Activated T-cell treated with anti-CD3 and anti-CD28 coated beads for 4 hours (primary cell): ENCODE results near the gene RAB38.

Experiments
- DNase-seq: peaks from one replicate; pipeline ENCODE4 v3.0.0-alpha.2; 2020

Gene RAB38

GRCh38 chr11:88169471-88169870 lies 5.8 kb downstream of the RAB38 start:
- no peak for DNase-seq

GRCh38 chr11:88167853-88168252 lies 7.4 kb downstream of the RAB38 start:
- DNase-seq: no peak

DNA sequence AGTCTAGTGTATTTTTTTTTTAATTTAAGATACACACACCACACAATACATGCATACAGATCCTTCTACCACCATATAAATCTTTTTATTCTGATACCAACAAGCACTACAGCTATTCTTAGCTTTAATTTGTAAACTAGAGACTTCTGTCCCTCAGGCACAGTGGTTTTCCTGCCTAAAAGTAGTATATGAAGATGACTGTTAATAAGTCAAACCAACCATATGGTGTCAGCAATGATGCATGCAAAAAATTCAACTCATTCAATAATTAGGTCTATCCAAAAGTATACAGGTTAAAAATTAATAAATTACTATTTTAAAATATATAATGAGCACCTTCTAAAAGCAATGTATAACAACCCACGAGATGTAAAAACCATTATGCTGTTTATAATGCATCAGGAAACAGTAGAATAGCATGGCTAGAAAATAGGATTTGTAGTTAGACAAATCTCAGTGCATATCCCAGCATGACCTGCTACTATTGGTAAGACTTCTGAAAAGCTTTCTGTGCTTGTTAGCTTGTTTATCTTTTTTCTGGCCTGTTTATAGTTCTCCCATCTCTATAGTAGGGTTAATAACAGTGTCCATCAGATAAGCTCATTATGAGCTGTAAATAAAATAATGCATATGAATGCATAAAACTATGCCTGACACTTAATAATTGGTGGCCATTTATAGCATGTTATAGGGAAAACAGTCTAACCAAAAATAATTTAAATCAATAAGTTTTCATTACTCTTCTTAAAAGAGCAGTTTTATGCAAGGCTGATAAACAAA lies 10.2 kb downstream of the RAB38 start:
- DNase-seq: no peak

GRCh38 chr11:88164320-88164719 lies 10.9 kb downstream of the RAB38 start:
- DNase-seq: no peak

DNA sequence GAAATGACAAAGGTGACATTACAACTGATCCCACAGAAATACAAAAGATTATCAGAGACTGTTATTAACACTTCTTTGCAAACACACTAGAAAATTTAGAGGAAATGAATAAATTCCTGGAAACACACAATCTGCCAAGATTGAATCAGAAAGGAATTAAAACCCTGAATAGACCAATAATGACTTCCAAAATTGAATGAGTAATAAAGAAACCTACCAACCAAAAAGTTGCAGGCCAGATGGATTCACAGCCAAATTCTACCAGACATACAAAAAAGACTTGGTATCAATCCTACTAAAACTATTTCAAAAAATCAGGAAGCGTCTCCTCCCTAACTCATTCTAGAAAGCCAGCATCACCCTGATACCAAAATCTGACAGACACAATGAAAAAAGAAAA lies 17.2 kb downstream of the RAB38 start:
- DNase-seq: no peak

DNA sequence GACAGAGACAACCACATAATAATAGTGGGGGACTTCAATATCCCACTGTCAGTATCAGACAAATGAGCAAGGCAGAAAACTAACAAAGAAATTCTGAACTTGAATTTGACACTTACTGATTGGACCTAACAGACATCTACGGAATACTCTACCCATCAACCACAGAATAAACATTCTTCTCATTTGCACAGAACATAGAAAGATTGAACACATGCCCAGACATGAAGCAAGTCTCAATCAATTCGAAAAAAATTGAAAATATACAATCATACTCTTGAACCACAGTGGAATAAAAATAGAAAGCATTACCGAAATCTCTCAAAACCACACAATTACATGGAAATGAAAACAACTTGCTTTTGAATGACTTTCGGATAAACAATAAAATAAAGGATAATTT lies 17.9 kb downstream of the RAB38 start:
- no peak for DNase-seq

- DNase-seq: no peak
Measured at GRCh38 chr11:88152381-88152780, 22.9 kb downstream of the RAB38 start.

- no peak for DNase-seq
Measured at GRCh38 chr11:88151709-88152265, 23.5 kb downstream of the RAB38 start.

DNA sequence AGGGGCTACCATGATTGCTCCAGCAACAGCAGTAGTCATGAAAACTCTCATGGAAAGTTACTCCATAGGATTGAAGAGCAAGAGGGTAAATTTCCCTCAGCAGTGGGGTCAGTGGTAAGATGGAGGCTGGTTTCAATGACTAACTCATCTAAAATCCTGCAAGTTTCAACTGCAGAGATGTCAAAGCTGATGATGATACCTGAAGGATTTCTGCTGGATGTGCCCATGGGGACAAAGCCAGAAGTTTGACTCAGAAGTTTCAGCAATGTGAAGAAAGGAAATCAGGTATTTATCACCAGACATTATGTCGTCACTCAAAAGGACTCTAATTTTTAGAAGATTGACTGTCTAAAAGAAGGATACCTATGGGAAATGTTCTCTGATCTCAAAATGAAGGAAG lies 29.1 kb downstream of the RAB38 start:
- no peak for DNase-seq

DNA sequence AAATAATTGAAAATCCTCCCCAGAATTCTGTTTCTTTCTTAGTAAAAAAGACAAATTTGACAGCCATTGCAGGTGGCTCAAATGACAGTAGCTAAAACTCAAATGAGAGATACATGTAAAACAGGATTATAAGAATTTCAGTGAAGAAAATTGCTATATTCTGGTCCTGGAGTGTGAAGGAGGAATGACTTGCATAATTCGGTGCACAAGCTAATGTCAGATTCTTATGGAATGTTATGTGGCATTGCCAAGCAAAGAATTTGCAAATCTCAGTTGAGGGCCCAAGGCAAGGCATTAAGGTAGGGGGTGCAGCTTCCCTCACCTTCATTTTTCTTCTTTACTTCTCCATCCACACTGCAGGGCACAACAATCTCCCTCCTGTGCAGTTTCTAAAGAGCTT lies 35.4 kb downstream of the RAB38 start:
- DNase-seq: no peak

DNA sequence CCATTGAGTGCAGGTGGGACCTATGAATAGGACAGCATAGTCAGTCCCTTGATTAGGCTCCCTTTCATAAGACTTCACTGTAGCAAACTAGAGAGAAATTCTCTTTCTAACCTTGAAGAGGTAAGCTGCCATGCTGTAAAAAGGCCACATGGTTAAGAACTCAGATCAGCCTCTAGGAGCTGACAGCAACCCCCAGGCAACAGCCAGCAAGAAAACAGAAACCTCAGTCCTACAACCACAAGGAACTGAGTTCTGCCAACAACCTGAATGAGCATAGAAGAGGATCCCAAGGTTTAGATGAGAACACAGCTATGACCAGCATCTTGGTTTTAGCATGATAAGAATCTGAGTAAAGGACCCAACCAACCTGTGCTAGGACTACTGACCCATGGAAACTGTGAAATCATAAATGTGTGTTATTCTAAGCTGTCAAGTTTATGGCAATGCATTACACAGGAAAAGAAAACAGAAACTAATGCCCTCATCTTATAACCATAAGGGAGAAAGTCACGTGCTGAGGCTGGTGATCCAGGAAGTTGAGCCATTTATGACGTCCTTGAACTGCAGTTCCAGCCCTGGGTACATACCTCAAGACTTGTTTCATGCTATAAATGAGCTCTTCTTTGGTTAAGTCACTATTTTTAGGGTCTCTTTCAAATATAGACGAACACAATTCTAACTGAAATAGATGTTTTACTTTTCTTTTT lies 43.3 kb downstream of the RAB38 start:
- no peak for DNase-seq

DNA sequence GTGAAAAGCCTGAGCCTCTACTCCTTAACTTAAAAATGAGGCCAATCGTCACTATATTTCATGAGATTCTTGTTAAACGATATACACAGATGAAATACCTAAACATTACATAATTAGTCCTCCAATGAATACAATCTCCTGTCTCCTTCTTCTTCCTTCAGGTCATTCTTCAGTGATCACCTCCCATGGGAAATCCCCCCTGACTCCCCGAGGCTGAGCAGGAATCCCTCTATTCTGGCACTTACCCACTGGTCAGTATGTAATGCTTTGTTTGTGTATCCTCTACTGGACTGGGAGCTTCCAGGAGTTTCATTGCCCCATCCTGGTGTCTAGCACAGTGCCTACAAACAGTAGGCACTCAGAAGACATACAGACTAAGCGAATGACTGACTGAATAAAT lies 52.3 kb downstream of the RAB38 start:
- no peak for DNase-seq

GRCh38 chr11:88119561-88119960 lies 55.7 kb downstream of the RAB38 start:
- DNase-seq: no peak

- DNase-seq: no peak
Measured at GRCh38 chr11:88117281-88117858, 57.9 kb downstream of the RAB38 start.

- DNase-seq: no peak
Measured at GRCh38 chr11:88115828-88116755, 59.2 kb downstream of the RAB38 start.

GRCh38 chr11:88114486-88115045 lies 60.7 kb downstream of the RAB38 start:
- no peak for DNase-seq

DNA sequence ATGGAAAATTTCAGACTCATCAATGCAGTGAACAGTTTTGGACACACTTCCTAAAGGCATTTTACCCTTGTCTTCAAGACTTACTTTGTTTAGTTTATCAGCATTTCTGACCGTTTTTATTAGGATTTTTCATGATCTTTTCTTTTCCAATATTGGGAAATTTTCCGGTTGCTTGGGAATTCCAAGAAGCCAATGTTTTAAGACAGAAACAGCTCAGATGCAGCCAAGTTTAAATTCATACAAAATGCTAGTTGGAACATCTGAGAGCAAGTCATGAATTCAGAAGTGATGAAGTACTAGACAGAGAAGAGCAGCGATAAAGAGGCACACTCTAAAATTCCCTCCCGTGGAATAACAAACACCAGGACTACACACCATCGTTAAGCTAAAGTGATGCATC lies 68.6 kb downstream of the RAB38 start:
- DNase-seq: no peak

GRCh38 chr11:88105951-88106350 lies 69.3 kb downstream of the RAB38 start:
- no peak for DNase-seq

- DNase-seq: no peak
Measured at GRCh38 chr11:88105526-88105925, 69.7 kb downstream of the RAB38 start.

- no peak for DNase-seq
Measured at GRCh38 chr11:88104408-88104807, 70.8 kb downstream of the RAB38 start.

DNA sequence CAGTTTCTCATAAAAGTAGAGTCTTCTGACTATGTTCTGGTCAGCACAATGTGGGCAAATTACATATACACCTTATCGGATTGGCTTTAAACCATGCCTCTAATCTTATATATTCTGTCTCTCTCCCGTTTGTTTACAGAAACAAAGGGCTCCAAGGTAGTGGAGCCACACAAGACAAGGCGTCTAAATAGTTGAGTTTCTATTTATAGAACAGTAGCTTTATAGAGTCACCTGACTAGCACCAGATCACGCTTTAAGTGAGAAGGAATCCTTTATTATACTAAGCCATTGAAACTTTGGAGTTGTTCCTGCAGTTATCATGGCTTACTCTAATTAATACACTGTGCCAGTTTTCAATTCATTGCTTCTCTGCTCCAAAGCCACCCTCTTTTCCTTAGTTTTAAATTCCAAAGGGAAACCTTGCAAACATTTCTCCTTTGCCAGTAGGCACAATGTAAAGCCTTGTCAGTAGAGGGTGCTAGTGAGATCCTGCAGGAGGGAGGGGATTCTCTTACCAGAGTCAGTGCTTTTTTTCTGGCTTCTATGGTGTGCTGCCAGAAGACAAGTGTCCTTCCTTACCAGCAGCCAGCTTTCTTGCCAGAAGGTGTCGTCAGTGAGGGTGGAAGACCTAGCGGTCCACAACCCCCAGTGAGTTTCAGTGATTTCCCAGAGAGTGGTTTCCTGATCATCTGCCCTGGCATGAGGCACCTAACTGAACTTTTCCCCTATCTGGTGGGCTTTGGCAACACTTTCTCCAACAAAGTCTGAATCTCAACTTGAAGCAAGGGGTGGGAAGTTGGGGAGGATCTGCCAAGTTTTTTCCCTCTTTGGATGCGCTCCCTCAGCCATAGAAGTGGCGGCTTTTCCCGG lies 71.7 kb downstream of the RAB38 start:
- DNase-seq: no peak

DNA sequence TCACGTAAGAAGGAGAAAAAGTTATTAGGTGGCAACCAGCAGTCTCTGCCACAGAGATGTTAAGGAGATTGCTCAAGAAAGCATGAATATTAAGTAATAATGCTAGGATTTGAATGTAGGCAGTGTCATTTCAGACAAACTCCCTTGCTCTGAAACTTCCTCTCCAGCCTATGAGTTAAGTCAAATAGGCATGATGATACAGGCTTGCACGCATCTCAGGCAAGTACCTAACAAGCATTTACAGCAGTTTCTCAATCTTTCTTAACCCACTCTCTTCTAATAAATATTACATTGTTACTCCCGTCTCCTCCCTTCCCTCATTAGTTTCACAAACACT lies 72.7 kb downstream of the RAB38 start:
- no peak for DNase-seq
